NCI-H1092 treated with DMSO at 0.1 percent for 48 hours (cell line): ENCODE measurements around the gene C4B.
"Not testable (repeated sequence)": the region's sequence is repeated elsewhere in the genome, so short reads cannot be mapped to it uniquely, and the experiment has no call there.

Experiments
- DNase-seq: peaks from one replicate; lab custom pipeline; 2025; lab: John Stamatoyannopoulos, UW

The C4B gene

GRCh38 chr6:32014547-32014946 lies at the start of gene C4B:
C4B (plus strand) TSS chr6:32014795; CDS start chr6:32014846, 51 bp downstream.
- not testable (repeated sequence) for DNase-seq

- DNase-seq, result no peak
Observed at GRCh38 chr6:31965700-31966099, 48.9 kb upstream of the C4B start.

GRCh38 chr6:31966506-31966905 lies 48.1 kb upstream of the C4B start:
- DNase-seq, result no peak

- DNase-seq, result no peak
Observed at GRCh38 chr6:31966997-31967925, 47.3 kb upstream of the C4B start.

- no peak for DNase-seq
Observed at GRCh38 chr6:31967926-31968320, 46.7 kb upstream of the C4B start.

GRCh38 chr6:31968326-31968725 lies 46.3 kb upstream of the C4B start:
- no peak for DNase-seq

- DNase-seq, result no peak
Observed at GRCh38 chr6:31968791-31969711, 45.5 kb upstream of the C4B start.

- no peak for DNase-seq
Observed at GRCh38 chr6:31969712-31970603, 44.6 kb upstream of the C4B start.

- peak; percentile 29 for DNase-seq
Observed at GRCh38 chr6:31970604-31971271, 43.9 kb upstream of the C4B start.

- DNase-seq, result peak; percentile 54
Observed at GRCh38 chr6:31971279-31971992, 43.2 kb upstream of the C4B start.

GRCh38 chr6:31971993-31972708 lies 42.4 kb upstream of the C4B start, which contains the start of gene DXO:
DXO (minus strand) TSS chr6:31972138; CDS start chr6:31971675, 463 bp downstream.
- peak; percentile 93 for DNase-seq

GRCh38 chr6:31972709-31973350 lies 41.8 kb upstream of the C4B start:
- no peak for DNase-seq

- not testable (repeated sequence) for DNase-seq
Observed at GRCh38 chr6:31976065-31976464, 38.5 kb upstream of the C4B start.

- DNase-seq, result no peak
Observed at GRCh38 chr6:31977816-31978431, 36.7 kb upstream of the C4B start.

- DNase-seq, result no peak
Observed at GRCh38 chr6:31978831-31979230, 35.8 kb upstream of the C4B start.

- no peak for DNase-seq
Observed at GRCh38 chr6:31979238-31979898, 35.2 kb upstream of the C4B start.

GRCh38 chr6:31980195-31980876 lies 34.3 kb upstream of the C4B start:
- DNase-seq, result not testable (repeated sequence)
